ENCODE data around the gene SLC30A4. TPM values are rescaled to one million over a fixed set of nuclear protein-coding genes. Genes with fewer than 3 reads are reported as not detected.

The SLC30A4 gene
- polyA plus RNA-seq, 1 of the 3 experiments (the other 2 are of a cell fraction): 1.9 TPM

GRCh38 chr15:45496658-45497057 lies 25.9 kb downstream of the SLC30A4 start:
- POLR2A ChIA-PET: no interaction called here
- Histone ChIP-seq H3K27me3 (ENCODE audit: insufficient read depth) (no peaks in the 10 kb centered on the region), H3K36me3 (replicated peaks in 1 of 2; ENCODE audit: control insufficient read depth in 1 of 2, insufficient read depth in 2 of 2, low read length in 1 of 2) (no peaks in the 10 kb centered on the region), H4K20me1 (ENCODE audit: insufficient read depth) (no peaks in the 10 kb centered on the region), H3K4me3 (ENCODE audit: low read depth in 2 of 2, low read length in 1 of 2) (no peak overlapping the region), H3K4me1 (ENCODE audit: control insufficient read depth in 1 of 2, insufficient read depth in 2 of 2, low read depth in 1 of 2, low read length in 1 of 2) (peaks cover 0 to 12% of the 10 kb centered on the region in 2 experiments; a peak in 2 of 4 replicates), H3K27ac (ENCODE audit: low read depth in 2 of 2, low read length in 1 of 2) (no peak overlapping the region), H2AFZ (ENCODE audit: low read depth) (no peak overlapping the region), H3K79me2 (ENCODE audit: insufficient read depth) (no peaks in the 10 kb centered on the region; the same call in 1 of the 2 replicates), H3F3A (replicated peaks; ENCODE audit: insufficient read depth) (peaks cover 4% of the 10 kb centered on the region), H3K9me2 (no peaks in the 10 kb centered on the region), H3K9ac (no peak overlapping the region), H3K4me2 (no peak overlapping the region), H3K9me3 (no peaks in the 10 kb centered on the region)
- DNase-seq: no peak
- 91% methylated on average over 2 of the region's 2 CpGs for WGBS (ENCODE audit: low lambda C conversion rate)
- CTCF ChIA-PET: interaction anchor here (2.0 kb wide), 1 partner anchor 39 kb away, joined by 11 read pairs; no protein-coding TSS in a partner anchor
- TF ChIP-seq EP300 (IDR thresholded peaks at IDR 0.05; ENCODE audit: borderline replicate concordance in 1 of 2, low read depth in 1 of 2, low read length in 1 of 2) (no peak), USF1 (IDR thresholded peaks at IDR 0.05; ENCODE audit: borderline replicate concordance, low read depth) (no peak), RXRA (IDR thresholded peaks at IDR 0.05; ENCODE audit: borderline replicate concordance, low read depth) (no peak), USF2 (IDR thresholded peaks at IDR 0.05; ENCODE audit: borderline replicate concordance, low read depth, low read length) (no peak), CTCF (IDR thresholded peaks at IDR 0.05) (no peak), NFIC (IDR thresholded peaks at IDR 0.05; ENCODE audit: borderline replicate concordance) (no peak), PBX3 (IDR thresholded peaks at IDR 0.05) (no peak)

- Histone ChIP-seq H4K20me1 (ENCODE audit: insufficient read depth) (no peaks in the 10 kb centered on the region), H3K9ac (no peak overlapping the region), H3K27me3 (ENCODE audit: insufficient read depth) (no peaks in the 10 kb centered on the region), H2AFZ (ENCODE audit: low read depth) (no peak overlapping the region), H3K4me1 (ENCODE audit: control insufficient read depth in 1 of 2, insufficient read depth in 2 of 2, low read depth in 1 of 2, low read length in 1 of 2) (peaks cover 0 to 12% of the 10 kb centered on the region in 2 experiments; a peak in 2 of 4 replicates), H3K36me3 (replicated peaks in 1 of 2; ENCODE audit: control insufficient read depth in 1 of 2, insufficient read depth in 2 of 2, low read length in 1 of 2) (no peaks in the 10 kb centered on the region), H3F3A (replicated peaks; ENCODE audit: insufficient read depth) (peaks cover 4% of the 10 kb centered on the region), H3K4me3 (ENCODE audit: low read depth in 2 of 2, low read length in 1 of 2) (no peak overlapping the region), H3K4me2 (no peak overlapping the region), H3K9me3 (no peaks in the 10 kb centered on the region), H3K9me2 (no peaks in the 10 kb centered on the region), H3K27ac (ENCODE audit: low read depth in 2 of 2, low read length in 1 of 2) (no peak overlapping the region), H3K79me2 (ENCODE audit: insufficient read depth) (no peaks in the 10 kb centered on the region)
- no peak for DNase-seq
- WGBS (ENCODE audit: low lambda C conversion rate): 89% methylated on average over 3 of the region's 3 CpGs
- CTCF ChIA-PET: interaction anchor here (0.6 to 2.0 kb wide), 3 partner anchors 38 to 294 kb away, joined by 3 to 11 read pairs (median 5); no protein-coding TSS in a partner anchor
- POLR2A ChIA-PET: no interaction called here
- no peak for TF ChIP-seq ZBTB33 (IDR thresholded peaks at IDR 0.05; ENCODE audit: borderline replicate concordance, low read depth)
- no peak for TF ChIP-seq USF2 (IDR thresholded peaks at IDR 0.05; ENCODE audit: borderline replicate concordance, low read depth, low read length)
- no peak for TF ChIP-seq POLR2AphosphoS5 (IDR thresholded peaks at IDR 0.05; ENCODE audit: low read depth, low read length)
- TF ChIP-seq SIN3A (IDR thresholded peaks at IDR 0.05; ENCODE audit: borderline replicate concordance, low read depth, low read length): no peak
- no peak for TF ChIP-seq MEF2A (IDR thresholded peaks at IDR 0.05; ENCODE audit: borderline replicate concordance, low read depth)
- TF ChIP-seq CHD2 (IDR thresholded peaks at IDR 0.05; ENCODE audit: low read length, partially characterized antibody): no peak
- no peak for TF ChIP-seq YY1 (IDR thresholded peaks at IDR 0.05; ENCODE audit: low read depth)
- TF ChIP-seq RXRA (IDR thresholded peaks at IDR 0.05; ENCODE audit: borderline replicate concordance, low read depth): no peak
- TF ChIP-seq FOSL2 (IDR thresholded peaks at IDR 0.05; ENCODE audit: borderline replicate concordance, low read depth): no peak
- no peak for TF ChIP-seq USF1 (IDR thresholded peaks at IDR 0.05; ENCODE audit: borderline replicate concordance, low read depth)
- TF ChIP-seq EP300 (IDR thresholded peaks at IDR 0.05; ENCODE audit: borderline replicate concordance in 1 of 2, low read depth in 1 of 2, low read length in 1 of 2): no peak
- TF ChIP-seq FOXM1 (IDR thresholded peaks at IDR 0.05; ENCODE audit: low read depth): no peak
- no peak for TF ChIP-seq TAF1 (IDR thresholded peaks at IDR 0.05; ENCODE audit: borderline replicate concordance, low read depth, low read length)
- no peak for TF ChIP-seq NRF1 (IDR thresholded peaks at IDR 0.05; ENCODE audit: low read depth, low read length)
- TF ChIP-seq NFIC (IDR thresholded peaks at IDR 0.05; ENCODE audit: borderline replicate concordance): no peak
Measured at GRCh38 chr15:45495588-45495987, 27.0 kb downstream of the SLC30A4 start.
